GM21529 (cell line): ENCODE data around the gene NTM.

Experiments used
- ATAC-seq: cut with Tn5 transposase; IDR thresholded peaks from one replicate; pipeline ENCODE4 v1.9.1; 2021; ENCODE audit not compliant: unreplicated experiment

The NTM gene

GRCh38 chr11:131592734-131593133, 222.3 kb downstream of the NTM start:
- no peak for ATAC-seq

- ATAC-seq = no peak
Observed at GRCh38 chr11:131593301-131593700, 222.9 kb downstream of the NTM start.

- ATAC-seq = no peak
Observed at GRCh38 chr11:131595797-131596196, 225.4 kb downstream of the NTM start.

- no peak for ATAC-seq
Observed at GRCh38 chr11:131597890-131598289, 227.5 kb downstream of the NTM start.

- ATAC-seq = no peak
Observed at GRCh38 chr11:131598305-131598704, 227.9 kb downstream of the NTM start.

- ATAC-seq = no peak
Observed at GRCh38 chr11:131599285-131599684, 228.9 kb downstream of the NTM start.

GRCh38 chr11:131600628-131601027, 230.2 kb downstream of the NTM start:
- ATAC-seq = no peak

GRCh38 chr11:131601586-131601985, 231.2 kb downstream of the NTM start:
- ATAC-seq = no peak

GRCh38 chr11:131602431-131602830, 232.0 kb downstream of the NTM start:
- ATAC-seq = no peak

- ATAC-seq = no peak
Observed at GRCh38 chr11:131606811-131607335, 236.5 kb downstream of the NTM start.

- no peak for ATAC-seq
Observed at GRCh38 chr11:131609337-131609736, 238.9 kb downstream of the NTM start.

GRCh38 chr11:131609921-131610320, 239.5 kb downstream of the NTM start:
- no peak for ATAC-seq

- ATAC-seq = no peak
Observed at GRCh38 chr11:131611322-131611721, 240.9 kb downstream of the NTM start.

- no peak for ATAC-seq
Observed at GRCh38 chr11:131612533-131612932, 242.1 kb downstream of the NTM start.

GRCh38 chr11:131614631-131615030, 244.2 kb downstream of the NTM start:
- ATAC-seq = no peak

- ATAC-seq = no peak
Observed at GRCh38 chr11:131615611-131616010, 245.2 kb downstream of the NTM start.

GRCh38 chr11:131616481-131617140, 246.2 kb downstream of the NTM start:
- no peak for ATAC-seq

- no peak for ATAC-seq
Observed at GRCh38 chr11:131618201-131618600, 247.8 kb downstream of the NTM start.

- no peak for ATAC-seq
Observed at GRCh38 chr11:131622193-131622592, 251.8 kb downstream of the NTM start.

GRCh38 chr11:131624531-131624930, 254.1 kb downstream of the NTM start:
- no peak for ATAC-seq

GRCh38 chr11:131626788-131627187, 256.4 kb downstream of the NTM start:
- ATAC-seq = no peak

GRCh38 chr11:131628739-131629138, 258.3 kb downstream of the NTM start:
- ATAC-seq = no peak

GRCh38 chr11:131629925-131630540, 259.6 kb downstream of the NTM start:
- ATAC-seq = no peak
